GM18499 (cell line): ENCODE measurements around the gene DAB2.
"Not testable (repeated sequence)": the region's sequence is repeated elsewhere in the genome, so short reads cannot be mapped to it uniquely, and the experiment has no call there.

Source experiments
- ATAC-seq: cut with Tn5 transposase; IDR thresholded peaks from one replicate; pipeline ENCODE4 v1.9.1; 2021; ENCODE audit warnings: moderate number of reproducible peaks; ENCODE audit not compliant: insufficient read depth, unreplicated experiment

Gene DAB2

GRCh38 chr5:39353717-39354399, 70.9 kb downstream of the DAB2 start:
- no peak for ATAC-seq

- ATAC-seq = no peak
Measured at GRCh38 chr5:39352951-39353350, 71.8 kb downstream of the DAB2 start.

GRCh38 chr5:39352170-39352569, 72.6 kb downstream of the DAB2 start:
- no peak for ATAC-seq

- ATAC-seq = no peak
Measured at GRCh38 chr5:39349484-39349883, 75.3 kb downstream of the DAB2 start.

- no peak for ATAC-seq
Measured at GRCh38 chr5:39342460-39342859, 82.3 kb downstream of the DAB2 start.

- no peak for ATAC-seq
Measured at GRCh38 chr5:39341896-39342295, 82.9 kb downstream of the DAB2 start.

- no peak for ATAC-seq
Measured at GRCh38 chr5:39340506-39340905, 84.3 kb downstream of the DAB2 start.

GRCh38 chr5:39337252-39337915, 87.4 kb downstream of the DAB2 start:
- ATAC-seq = no peak

GRCh38 chr5:39334296-39334695, 90.5 kb downstream of the DAB2 start:
- ATAC-seq = not testable (repeated sequence)

- ATAC-seq = no peak
Measured at GRCh38 chr5:39333104-39333503, 91.7 kb downstream of the DAB2 start.

GRCh38 chr5:39331861-39332381, 92.9 kb downstream of the DAB2 start:
- no peak for ATAC-seq

- ATAC-seq = no peak
Measured at GRCh38 chr5:39328731-39329130, 96.0 kb downstream of the DAB2 start.

- no peak for ATAC-seq
Measured at GRCh38 chr5:39323542-39323941, 101.2 kb downstream of the DAB2 start.
